ENCODE measurements around the gene POLR3H.

Gene POLR3H

GRCh38 chr22:41544671-41545476 is 604 bp upstream of the POLR3H start:
- Histone ChIP-seq H3K4me2 (ENCODE audit: low read depth, low read length) (peak overlapping the region; percentile 87), H2AFZ (ENCODE audit: low read length) (peak overlapping the region; percentile 58; the same call in 1 of the 2 replicates), H3K4me3 (ENCODE audit: low read length) (peak overlapping the region; percentile 60), H3K9ac (ENCODE audit: low read length) (peak overlapping the region; percentile 52; the same call in 1 of the 2 replicates), H3K79me2 (ENCODE audit: low read length) (peaks cover 43% of the 10 kb centered on the region), H4K20me1 (ENCODE audit: insufficient read depth, low read length) (no peaks in the 10 kb centered on the region), H3K36me3 (replicated peaks; ENCODE audit: insufficient read depth, low read length) (no peaks in the 10 kb centered on the region), H3F3A (ENCODE audit: insufficient read depth, low read length) (0 out of 2 replicates have a peak, but pooled peaks cover 4% of the 10 kb centered on the region), H3K27ac (ENCODE audit: low read length) (no peak overlapping the region), H3K9me2 (replicated peaks; ENCODE audit: insufficient read depth, low read length) (no peaks in the 10 kb centered on the region), H3K27me3 (replicated peaks; ENCODE audit: insufficient read depth, low read length) (no peaks in the 10 kb centered on the region), H3K9me3 (replicated peaks; ENCODE audit: insufficient read depth, low read length) (no peaks in the 10 kb centered on the region), H3K4me1 (ENCODE audit: low read length) (peaks cover 11% of the 10 kb centered on the region)
- DNase-seq: no peak
- TF ChIP-seq EZH2phosphoT487 (IDR thresholded peaks at IDR 0.05; ENCODE audit: low read length): no peak

GRCh38 chr22:41542224-41542623 is 2.0 kb downstream of the POLR3H start:
- TF ChIP-seq CTCF (IDR thresholded peaks at IDR 0.05; ENCODE audit: low read length): no peak
- no peak for TF ChIP-seq EZH2phosphoT487 (IDR thresholded peaks at IDR 0.05; ENCODE audit: low read length)
- no peak for TF ChIP-seq EZH2 (optimal IDR thresholded peaks at IDR 0.05; ENCODE audit: low read depth, low read length)
- Histone ChIP-seq H3K4me2 (ENCODE audit: low read depth, low read length) (no peak overlapping the region), H2AFZ (ENCODE audit: low read length) (no peak overlapping the region), H3K9me3 (replicated peaks; ENCODE audit: insufficient read depth, low read length) (no peaks in the 10 kb centered on the region), H3K79me2 (ENCODE audit: low read length) (peaks cover 43% of the 10 kb centered on the region), H4K20me1 (ENCODE audit: insufficient read depth, low read length) (no peaks in the 10 kb centered on the region), H3K27ac (ENCODE audit: low read length) (no peak overlapping the region), H3K9me2 (replicated peaks; ENCODE audit: insufficient read depth, low read length) (no peaks in the 10 kb centered on the region), H3K27me3 (replicated peaks; ENCODE audit: insufficient read depth, low read length) (no peaks in the 10 kb centered on the region), H3K36me3 (replicated peaks; ENCODE audit: insufficient read depth, low read length) (no peaks in the 10 kb centered on the region), H3K9ac (ENCODE audit: low read length) (no peak overlapping the region), H3K4me1 (ENCODE audit: low read length) (peaks cover 11% of the 10 kb centered on the region), H3K4me3 (ENCODE audit: low read length) (no peak overlapping the region), H3F3A (ENCODE audit: insufficient read depth, low read length) (0 out of 2 replicates have a peak, but pooled peaks cover 4% of the 10 kb centered on the region)
- no peak for DNase-seq

DNA sequence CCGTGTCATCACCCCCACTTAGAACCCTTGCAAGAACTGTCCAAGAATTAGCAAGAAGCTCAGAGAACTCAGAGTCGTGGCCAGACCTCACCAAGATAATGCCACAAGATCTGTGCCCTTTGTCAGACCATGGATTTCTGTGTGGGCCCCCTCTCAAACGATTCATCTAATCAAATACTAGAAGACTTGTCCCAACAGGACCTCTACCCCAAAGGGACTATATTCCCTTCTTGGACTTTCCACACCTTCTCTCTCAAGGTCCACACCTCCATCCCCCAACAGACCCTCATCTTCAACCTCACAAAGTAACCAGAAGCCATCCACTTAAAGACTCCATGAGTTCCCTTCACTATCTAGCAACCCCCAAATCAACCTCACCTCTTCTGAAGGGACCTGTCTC is 2.8 kb downstream of the POLR3H start:
- no peaks in the 10 kb centered on the region for H4K20me1 ChIP-seq (ENCODE audit: insufficient read depth, low read length)
- H3K27ac ChIP-seq (ENCODE audit: low read length): no peak overlapping the region
- no peak for DNase-seq
- H3K36me3 ChIP-seq (replicated peaks; ENCODE audit: insufficient read depth, low read length): no peaks in the 10 kb centered on the region
- no peaks in the 10 kb centered on the region for H3K9me3 ChIP-seq (replicated peaks; ENCODE audit: insufficient read depth, low read length)
- H3K4me1 ChIP-seq (ENCODE audit: low read length): peaks cover 11% of the 10 kb centered on the region
- H3K9me2 ChIP-seq (replicated peaks; ENCODE audit: insufficient read depth, low read length): no peaks in the 10 kb centered on the region
- 0 out of 2 replicates have a peak, but pooled peaks cover 4% of the 10 kb centered on the region for H3F3A ChIP-seq (ENCODE audit: insufficient read depth, low read length)
- no peaks in the 10 kb centered on the region for H3K27me3 ChIP-seq (replicated peaks; ENCODE audit: insufficient read depth, low read length)
- H2AFZ ChIP-seq (ENCODE audit: low read length): no peak overlapping the region
- no peak overlapping the region for H3K4me3 ChIP-seq (ENCODE audit: low read length)
- H3K4me2 ChIP-seq (ENCODE audit: low read depth, low read length): no peak overlapping the region
- H3K79me2 ChIP-seq (ENCODE audit: low read length): peaks cover 43% of the 10 kb centered on the region
- no peak for TF ChIP-seq EZH2 (optimal IDR thresholded peaks at IDR 0.05; ENCODE audit: low read depth, low read length)
- TF ChIP-seq EZH2phosphoT487 (IDR thresholded peaks at IDR 0.05; ENCODE audit: low read length): no peak
- TF ChIP-seq CTCF (IDR thresholded peaks at IDR 0.05; ENCODE audit: low read length): no peak
- no peak overlapping the region for H3K9ac ChIP-seq (ENCODE audit: low read length)

GRCh38 chr22:41540365-41540764 is 3.9 kb downstream of the POLR3H start:
- Histone ChIP-seq H3K27ac (ENCODE audit: low read length) (no peak overlapping the region), H3K27me3 (replicated peaks; ENCODE audit: insufficient read depth, low read length) (no peaks in the 10 kb centered on the region), H3K4me1 (ENCODE audit: low read length) (peaks cover 11% of the 10 kb centered on the region), H4K20me1 (ENCODE audit: insufficient read depth, low read length) (no peaks in the 10 kb centered on the region), H3K4me2 (ENCODE audit: low read depth, low read length) (no peak overlapping the region), H2AFZ (ENCODE audit: low read length) (no peak overlapping the region), H3F3A (ENCODE audit: insufficient read depth, low read length) (0 out of 2 replicates have a peak, but pooled peaks cover 4% of the 10 kb centered on the region), H3K79me2 (ENCODE audit: low read length) (peaks cover 43% of the 10 kb centered on the region), H3K9ac (ENCODE audit: low read length) (no peak overlapping the region), H3K36me3 (replicated peaks; ENCODE audit: insufficient read depth, low read length) (no peaks in the 10 kb centered on the region), H3K9me3 (replicated peaks; ENCODE audit: insufficient read depth, low read length) (no peaks in the 10 kb centered on the region), H3K9me2 (replicated peaks; ENCODE audit: insufficient read depth, low read length) (no peaks in the 10 kb centered on the region), H3K4me3 (ENCODE audit: low read length) (no peak overlapping the region)
- TF ChIP-seq CTCF (IDR thresholded peaks at IDR 0.05; ENCODE audit: low read length) (no peak), EZH2phosphoT487 (IDR thresholded peaks at IDR 0.05; ENCODE audit: low read length) (no peak), EZH2 (optimal IDR thresholded peaks at IDR 0.05; ENCODE audit: low read depth, low read length) (no peak)
- no peak for DNase-seq
